HG03039 (cell line): ENCODE data around the gene RNLS.

Experiments
- ATAC-seq: cut with Tn5 transposase; IDR thresholded peaks from one replicate; pipeline ENCODE4 v1.9.1; 2021; ENCODE audit warnings: mild to moderate bottlenecking, moderate library complexity; ENCODE audit not compliant: unreplicated experiment

The RNLS gene

GRCh38 chr10:88482220-88482619 is 100.9 kb downstream of the RNLS start:
- ATAC-seq, result no peak

GRCh38 chr10:88478256-88478655 is 104.9 kb downstream of the RNLS start:
- no peak for ATAC-seq

GRCh38 chr10:88477343-88478085 is 105.6 kb downstream of the RNLS start:
- no peak for ATAC-seq

- ATAC-seq, result no peak
Observed at GRCh38 chr10:88474884-88475844, 108.0 kb downstream of the RNLS start.

GRCh38 chr10:88473989-88474883 is 108.9 kb downstream of the RNLS start:
- ATAC-seq, result no peak

GRCh38 chr10:88472540-88472939 is 110.6 kb downstream of the RNLS start:
- ATAC-seq, result no peak

GRCh38 chr10:88471899-88472298 is 111.2 kb downstream of the RNLS start:
- ATAC-seq, result no peak

GRCh38 chr10:88467835-88468485 is 115.2 kb downstream of the RNLS start:
- ATAC-seq, result no peak

- no peak for ATAC-seq
Observed at GRCh38 chr10:88466786-88467185, 116.3 kb downstream of the RNLS start.

- no peak for ATAC-seq
Observed at GRCh38 chr10:88465765-88466164, 117.4 kb downstream of the RNLS start.

GRCh38 chr10:88463811-88464210 is 119.3 kb downstream of the RNLS start:
- no peak for ATAC-seq

GRCh38 chr10:88461426-88461825 is 121.7 kb downstream of the RNLS start:
- no peak for ATAC-seq

- no peak for ATAC-seq
Observed at GRCh38 chr10:88459530-88459929, 123.6 kb downstream of the RNLS start.

GRCh38 chr10:88458209-88458608 is 124.9 kb downstream of the RNLS start:
- ATAC-seq, result no peak

GRCh38 chr10:88457660-88458059 is 125.5 kb downstream of the RNLS start:
- ATAC-seq, result no peak

GRCh38 chr10:88456730-88457129 is 126.4 kb downstream of the RNLS start:
- ATAC-seq, result no peak

GRCh38 chr10:88455831-88456230 is 127.3 kb downstream of the RNLS start:
- ATAC-seq, result no peak

GRCh38 chr10:88450201-88450600 is 132.9 kb downstream of the RNLS start:
- no peak for ATAC-seq

- ATAC-seq, result no peak
Observed at GRCh38 chr10:88442716-88443115, 140.4 kb downstream of the RNLS start.

GRCh38 chr10:88440541-88440940 is 142.6 kb downstream of the RNLS start:
- ATAC-seq, result no peak
